Natural killer cell (primary cell): ENCODE measurements around the gene IGFL4. TPM values are rescaled to one million over a fixed set of nuclear protein-coding genes. Genes with fewer than 3 reads are reported as not detected.

Experiments used
- ATAC-seq, 3 donors: fragments of 150-1000 bp in 2 of 3; fragments of 200-7000 bp in 1 of 3; cut with Tn5 transposase; 1 replicate in 1 of 3; 2 replicates in 2 of 3; pipeline ENCODE4 v1.10.0; 2021; ENCODE audit warnings: mild to moderate bottlenecking in 2 of 3, moderate library complexity in 2 of 3
- DNase-seq, 2 donors: peaks; one replicate each; pipeline versions ENCODE4 v3.0.0 to v3.0.0-alpha.2; 2013 to 2021; ENCODE audit warnings: mixed read lengths in 1 of 2
- H3K27ac ChIP-seq: one replicate; pipeline ENCODE4 v1.5.1; 2013; ENCODE audit warnings: mild to moderate bottlenecking, low read length
- H3K27me3 ChIP-seq: one replicate; pipeline ENCODE4 v1.6.1; 2013; ENCODE audit warnings: low read length; ENCODE audit not compliant: control insufficient read depth, insufficient read depth
- H3K36me3 ChIP-seq: one replicate; pipeline ENCODE4 v1.6.1; 2013; ENCODE audit warnings: low read length; ENCODE audit not compliant: control insufficient read depth, insufficient read depth
- H3K4me1 ChIP-seq: one replicate; pipeline ENCODE4 v1.6.1; 2013; ENCODE audit warnings: low read length; ENCODE audit not compliant: control insufficient read depth, insufficient read depth
- H3K4me3 ChIP-seq: one replicate; pipeline ENCODE4 v1.5.1; 2013; ENCODE audit warnings: low read length
- H3K9me3 ChIP-seq: one replicate; pipeline ENCODE4 v1.6.1; 2013; ENCODE audit warnings: low read length; ENCODE audit not compliant: control insufficient read depth, insufficient read depth
- H3K27ac Mint-ChIP-seq, 2 donors: one replicate each; pipeline ENCODE4 v1.8.0; 2022; ENCODE audit warnings: mild to moderate bottlenecking in 2 of 2, mixed read lengths in 2 of 2, moderate library complexity in 1 of 2
- H3K27me3 Mint-ChIP-seq, 2 donors: one replicate each; pipeline ENCODE4 v1.8.0; 2022; ENCODE audit warnings: low read depth in 2 of 2, mixed read lengths in 2 of 2
- H3K36me3 Mint-ChIP-seq: one replicate; pipeline ENCODE4 v1.8.0; 2022; ENCODE audit warnings: mixed read lengths
- H3K4me1 Mint-ChIP-seq, 2 donors: one replicate each; pipeline ENCODE4 v1.8.0; 2022; ENCODE audit warnings: mixed read lengths in 2 of 2
- H3K4me3 Mint-ChIP-seq: one replicate; pipeline ENCODE4 v1.8.0; 2022; ENCODE audit warnings: mild to moderate bottlenecking, moderate library complexity, mixed read lengths
- H3K9me3 Mint-ChIP-seq, 2 donors: one replicate each; pipeline ENCODE4 v1.8.0; 2022; ENCODE audit warnings: mixed read lengths in 2 of 2
- CTCF ChIP-seq: fragments of 200-600 bp; IDR thresholded peaks from one replicate; pipeline ENCODE4 v1.8.0; 2022; ENCODE audit warnings: antibody characterized with exemption
- WGBS: methylation state at CpG from one replicate; pipeline ENCODE4 v1.1.7; 2013; ENCODE audit warnings: missing lambda C conversion rate; ENCODE audit not compliant: insufficient coverage; 5-methylcytosine and 5-hydroxymethylcytosine counted together
- intact Hi-C: fragments of 100-400 bp; cut with micrococcal nuclease; formaldehyde crosslinking; loops from one replicate; pipeline ENCODE4 v1.14.2; 2022
- total RNA-seq, 4 donors: library from RNA; stranded (reverse); fragments of 120-200 nt in 1 of 4; gene quantifications; one replicate each; pipeline versions ENCODE4 v1.2.3 to v1.2.4, GENCODE V29; 2013 to 2022

IGFL4 gene
- total RNA-seq, 3 donors from 2014 or later (not counting 1 experiment from before 2014, with no cell fraction given) = not detected

- no peak for TF ChIP-seq CTCF
- no CpG with 5 or more reads among the region's 1 CpG for WGBS
Measured at GRCh38 chr19:46085888-46086287, 45.1 kb upstream of the IGFL4 start.

GRCh38 chr19:46082728-46083050 lies 41.9 kb upstream of the IGFL4 start:
- ATAC-seq (no peak), DNase-seq (no peak)
- Histone ChIP-seq H3K4me1 (no peaks in the 10 kb centered on the region), H3K4me3 (no peak overlapping the region), H3K27me3 (peaks cover 41% of the 10 kb centered on the region), H3K27ac (no peak overlapping the region), H3K36me3 (no peaks in the 10 kb centered on the region), H3K9me3 (peaks cover 22% of the 10 kb centered on the region)
- Mint-ChIP-seq H3K36me3 (peaks cover 24% of the 10 kb centered on the region), H3K27me3 (peaks cover 53 to 69% of the 10 kb centered on the region in 2 donors), H3K4me3 (no peak overlapping the region), H3K4me1 (no peaks in the 10 kb centered on the region), H3K27ac (no peak overlapping the region), H3K9me3 (peaks cover 3 to 4% of the 10 kb centered on the region in 2 donors)
- no peak for TF ChIP-seq CTCF
- WGBS = 53% methylated on average over 2 of the region's 2 CpGs
- intact Hi-C loops = loop anchor here (1.0 kb wide), 1 partner anchor 183 kb away; no protein-coding TSS in a partner anchor

More at GRCh38 chr19:46085888-46086287, 45.1 kb upstream of the IGFL4 start:
- H3K9me3 Mint-ChIP-seq = peaks cover 3 to 8% of the 10 kb centered on the region in 2 donors
- intact Hi-C loops = no loop called here
- no peaks in the 10 kb centered on the region for H3K4me1 Mint-ChIP-seq
- no peak overlapping the region for H3K27ac Mint-ChIP-seq
- no peaks in the 10 kb centered on the region for H3K4me1 ChIP-seq
- peaks cover 46 to 70% of the 10 kb centered on the region in 2 donors for H3K27me3 Mint-ChIP-seq
- no peak overlapping the region for H3K27ac ChIP-seq
- DNase-seq (no peak), ATAC-seq (no peak)
- no peaks in the 10 kb centered on the region for H3K36me3 ChIP-seq
- H3K4me3 Mint-ChIP-seq = no peak overlapping the region
- peaks cover 29% of the 10 kb centered on the region for H3K27me3 ChIP-seq
- H3K36me3 Mint-ChIP-seq = peaks cover 34% of the 10 kb centered on the region
- no peak overlapping the region for H3K4me3 ChIP-seq
- H3K9me3 ChIP-seq = peaks cover 20% of the 10 kb centered on the region

- WGBS = 52% methylated on average over 4 of the region's 4 CpGs
- Mint-ChIP-seq H3K36me3 (peaks cover 24% of the 10 kb centered on the region), H3K4me1 (peaks cover 0 to under 1% of the 10 kb centered on the region in 2 donors), H3K27ac (no peak overlapping the region), H3K4me3 (no peak overlapping the region), H3K27me3 (peaks cover 57 to 71% of the 10 kb centered on the region in 2 donors), H3K9me3 (peaks cover 3 to 4% of the 10 kb centered on the region in 2 donors)
- H3K27me3 ChIP-seq = peaks cover 46% of the 10 kb centered on the region
- DNase-seq (peak in 1 of 2 donors; percentile 51), ATAC-seq (peak in 1 of 3 donors; percentile 63)
- intact Hi-C loops = loop anchor here (1.0 kb wide), 1 partner anchor 183 kb away; no protein-coding TSS in a partner anchor
- H3K36me3 ChIP-seq = no peaks in the 10 kb centered on the region
- TF ChIP-seq CTCF = no peak
- H3K4me3 ChIP-seq = no peak overlapping the region
- no peaks in the 10 kb centered on the region for H3K4me1 ChIP-seq
- peaks cover 16% of the 10 kb centered on the region for H3K9me3 ChIP-seq
- no peak overlapping the region for H3K27ac ChIP-seq
Measured at GRCh38 chr19:46081928-46082727, 41.3 kb upstream of the IGFL4 start.
